Mesothelial cell of epicardium (in vitro differentiated cells): ENCODE results near the gene CELF2. TPM values are rescaled to one million over a fixed set of nuclear protein-coding genes. Genes with fewer than 3 reads are reported as not detected.

ENCODE experiments used
- DNase-seq, 2 experiments: peaks; one replicate each; pipeline ENCODE4 v3.0.0; 2021; ENCODE audit warnings: low spot score in 2 of 2; ENCODE audit not compliant: unreplicated experiment in 2 of 2
- H3K27ac Mint-ChIP-seq: 2 replicates; pipeline ENCODE4 v1.8.0; 2021; ENCODE audit warnings: mixed read lengths
- H3K27me3 Mint-ChIP-seq: 2 replicates; pipeline ENCODE4 v1.8.0; 2021; ENCODE audit warnings: low read depth, mixed read lengths
- H3K36me3 Mint-ChIP-seq: 2 replicates; pipeline ENCODE4 v1.8.0; 2021; ENCODE audit warnings: mixed read lengths
- H3K4me1 Mint-ChIP-seq: 2 replicates; pipeline ENCODE4 v1.8.0; 2021; ENCODE audit warnings: mixed read lengths
- H3K4me3 Mint-ChIP-seq: 2 replicates; pipeline ENCODE4 v1.8.0; 2021; ENCODE audit warnings: mild to moderate bottlenecking, moderate library complexity, mixed read lengths
- H3K9me3 Mint-ChIP-seq: 2 replicates; pipeline ENCODE4 v1.8.0; 2021; ENCODE audit warnings: mixed read lengths
- total RNA-seq: library from RNA; stranded (reverse); gene quantifications from 3 replicates; pipeline ENCODE4 v1.2.1, GENCODE V29; 2021
- TF ChIP-seq, protein P1 (sequence below): fragments of 200-600 bp; sonication (generic); IDR thresholded peaks from one replicate; pipeline ENCODE4 v1.5.0; 2021; ENCODE audit warnings: antibody characterized with exemption; ENCODE audit not compliant: unreplicated experiment

CELF2 gene
- total RNA-seq, 1 donor from 2014 or later: 24.0 TPM

GRCh38 chr10:11255796-11256444 lies 238.2 kb downstream of the CELF2 start:
- Mint-ChIP-seq H3K4me3 (no peak overlapping the region), H3K27ac (no peak overlapping the region), H3K4me1 (no peaks in the 10 kb centered on the region), H3K36me3 (peaks cover 1% of the 10 kb centered on the region), H3K9me3 (no peaks in the 10 kb centered on the region), H3K27me3 (peaks cover 63% of the 10 kb centered on the region)
- TF ChIP-seq, protein P1, sequence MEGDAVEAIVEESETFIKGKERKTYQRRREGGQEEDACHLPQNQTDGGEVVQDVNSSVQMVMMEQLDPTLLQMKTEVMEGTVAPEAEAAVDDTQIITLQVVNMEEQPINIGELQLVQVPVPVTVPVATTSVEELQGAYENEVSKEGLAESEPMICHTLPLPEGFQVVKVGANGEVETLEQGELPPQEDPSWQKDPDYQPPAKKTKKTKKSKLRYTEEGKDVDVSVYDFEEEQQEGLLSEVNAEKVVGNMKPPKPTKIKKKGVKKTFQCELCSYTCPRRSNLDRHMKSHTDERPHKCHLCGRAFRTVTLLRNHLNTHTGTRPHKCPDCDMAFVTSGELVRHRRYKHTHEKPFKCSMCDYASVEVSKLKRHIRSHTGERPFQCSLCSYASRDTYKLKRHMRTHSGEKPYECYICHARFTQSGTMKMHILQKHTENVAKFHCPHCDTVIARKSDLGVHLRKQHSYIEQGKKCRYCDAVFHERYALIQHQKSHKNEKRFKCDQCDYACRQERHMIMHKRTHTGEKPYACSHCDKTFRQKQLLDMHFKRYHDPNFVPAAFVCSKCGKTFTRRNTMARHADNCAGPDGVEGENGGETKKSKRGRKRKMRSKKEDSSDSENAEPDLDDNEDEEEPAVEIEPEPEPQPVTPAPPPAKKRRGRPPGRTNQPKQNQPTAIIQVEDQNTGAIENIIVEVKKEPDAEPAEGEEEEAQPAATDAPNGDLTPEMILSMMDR: no peak
- no peak for DNase-seq

GRCh38 chr10:11256896-11257295 lies 239.2 kb downstream of the CELF2 start:
- Mint-ChIP-seq H3K9me3 (no peaks in the 10 kb centered on the region), H3K27ac (no peak overlapping the region), H3K4me1 (no peaks in the 10 kb centered on the region), H3K27me3 (peaks cover 68% of the 10 kb centered on the region), H3K36me3 (peaks cover 1% of the 10 kb centered on the region), H3K4me3 (no peak overlapping the region)
- no peak for DNase-seq
- TF ChIP-seq, protein P1: no peak

DNA sequence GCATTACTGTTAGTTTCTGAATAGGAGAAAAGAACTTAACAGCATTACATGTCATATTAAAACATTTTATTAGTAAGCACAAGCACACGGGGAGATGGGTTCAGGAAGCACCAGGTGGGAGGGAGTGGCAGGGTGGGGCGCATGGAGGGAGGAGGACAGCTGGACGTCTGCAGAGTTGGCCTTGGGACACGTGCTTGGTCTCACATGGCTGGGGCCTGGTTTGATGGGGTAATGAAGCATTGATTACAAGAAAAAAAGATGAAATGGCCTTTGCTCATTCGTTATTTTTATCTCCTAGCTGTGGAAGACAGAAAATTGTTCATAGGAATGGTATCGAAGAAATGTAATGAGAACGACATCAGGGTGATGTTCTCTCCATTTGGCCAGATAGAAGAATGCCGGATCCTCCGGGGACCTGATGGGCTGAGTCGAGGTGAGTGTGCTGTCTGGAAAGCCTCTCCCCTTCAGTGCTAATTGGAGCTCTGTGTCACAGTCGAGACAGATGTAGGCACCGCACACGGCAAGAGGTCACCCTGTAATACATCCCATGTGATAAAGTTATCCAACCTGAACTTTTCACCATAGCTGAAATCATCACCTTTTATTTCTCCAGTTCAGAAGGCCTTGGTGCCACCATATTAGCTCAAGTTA lies 239.9 kb downstream of the CELF2 start:
- peaks cover 69% of the 10 kb centered on the region for H3K27me3 Mint-ChIP-seq
- TF ChIP-seq, protein P1: no peak
- no peak overlapping the region for H3K4me3 Mint-ChIP-seq
- DNase-seq: no peak
- H3K9me3 Mint-ChIP-seq: no peaks in the 10 kb centered on the region
- no peak overlapping the region for H3K27ac Mint-ChIP-seq
- peaks cover 1% of the 10 kb centered on the region for H3K36me3 Mint-ChIP-seq
- H3K4me1 Mint-ChIP-seq: peaks cover 3% of the 10 kb centered on the region

DNA sequence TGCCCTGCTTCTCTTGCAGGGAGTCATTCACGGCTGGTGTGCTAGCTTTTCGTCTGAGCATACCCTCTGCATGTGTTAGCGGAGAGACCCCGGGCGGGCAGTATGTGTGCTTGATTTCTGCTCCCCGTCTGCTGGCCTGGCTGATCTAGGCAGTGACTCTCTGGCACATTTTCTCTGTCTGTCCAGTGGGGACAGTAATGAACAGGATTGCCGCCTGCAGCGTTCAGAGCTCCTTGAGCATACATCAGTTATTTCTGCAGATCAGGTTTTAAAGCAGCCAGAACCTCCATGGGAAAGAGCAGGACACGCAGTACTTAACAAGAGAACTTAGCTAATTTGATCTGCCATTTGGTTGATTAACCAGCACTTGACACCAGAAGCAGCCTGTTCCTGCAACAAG lies 242.5 kb downstream of the CELF2 start:
- DNase-seq: no peak
- peaks cover 22% of the 10 kb centered on the region for H3K4me1 Mint-ChIP-seq
- no peaks in the 10 kb centered on the region for H3K9me3 Mint-ChIP-seq
- TF ChIP-seq, protein P1: no peak
- no peak overlapping the region for H3K27ac Mint-ChIP-seq
- H3K36me3 Mint-ChIP-seq: peaks cover 1% of the 10 kb centered on the region
- H3K4me3 Mint-ChIP-seq: no peak overlapping the region
- H3K27me3 Mint-ChIP-seq: peaks cover 54% of the 10 kb centered on the region

DNA sequence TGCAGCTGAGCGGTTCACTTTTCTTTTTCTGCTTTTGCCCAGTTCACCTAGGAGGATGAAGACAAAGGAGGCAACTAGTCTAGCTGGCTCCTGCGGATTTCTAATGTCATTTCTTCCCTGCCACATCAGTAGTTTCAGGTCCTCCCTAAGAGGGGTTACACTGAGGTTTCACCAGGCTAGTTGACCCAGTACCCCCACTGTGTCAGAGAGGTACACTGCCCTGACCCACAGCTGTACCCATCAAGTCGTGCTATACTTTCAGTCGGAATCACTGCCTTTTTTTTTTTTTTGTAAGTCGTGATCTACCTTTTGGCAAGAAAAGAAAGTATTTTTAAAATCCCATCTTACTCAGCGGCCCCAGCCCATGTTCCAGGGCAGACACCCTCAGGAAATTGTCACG lies 243.5 kb downstream of the CELF2 start:
- no peak overlapping the region for H3K27ac Mint-ChIP-seq
- TF ChIP-seq, protein P1: no peak
- H3K9me3 Mint-ChIP-seq: no peaks in the 10 kb centered on the region
- DNase-seq: no peak
- H3K4me3 Mint-ChIP-seq: no peak overlapping the region
- peaks cover 1% of the 10 kb centered on the region for H3K36me3 Mint-ChIP-seq
- H3K4me1 Mint-ChIP-seq: peaks cover 22% of the 10 kb centered on the region
- peaks cover 53% of the 10 kb centered on the region for H3K27me3 Mint-ChIP-seq
